KOPT-K1 (cell line): ENCODE measurements around the gene PLXNA2.

Experiments used
- H3K27ac ChIP-seq: fragments of 200-600 bp; sonication (generic); 2 replicates; pipeline ENCODE4 v1.5.1; 2016; ENCODE audit warnings: antibody characterized with exemption, mild to moderate bottlenecking, low read depth, low read length; ENCODE audit not compliant: poor library complexity, severe bottlenecking
- H3K36me3 ChIP-seq: fragments of 200-600 bp; sonication (generic); 2 replicates; pipeline ENCODE4 v1.5.1; 2017; ENCODE audit warnings: antibody characterized with exemption, mild to moderate bottlenecking, low read length, moderate library complexity; ENCODE audit not compliant: insufficient read depth
- H3K9me3 ChIP-seq: fragments of 200-600 bp; sonication (generic); 2 replicates; pipeline ENCODE4 v1.5.1; 2017; ENCODE audit warnings: antibody characterized with exemption, low read length, mild to moderate bottlenecking; ENCODE audit not compliant: insufficient read depth, poor library complexity, severe bottlenecking

Gene PLXNA2

DNA sequence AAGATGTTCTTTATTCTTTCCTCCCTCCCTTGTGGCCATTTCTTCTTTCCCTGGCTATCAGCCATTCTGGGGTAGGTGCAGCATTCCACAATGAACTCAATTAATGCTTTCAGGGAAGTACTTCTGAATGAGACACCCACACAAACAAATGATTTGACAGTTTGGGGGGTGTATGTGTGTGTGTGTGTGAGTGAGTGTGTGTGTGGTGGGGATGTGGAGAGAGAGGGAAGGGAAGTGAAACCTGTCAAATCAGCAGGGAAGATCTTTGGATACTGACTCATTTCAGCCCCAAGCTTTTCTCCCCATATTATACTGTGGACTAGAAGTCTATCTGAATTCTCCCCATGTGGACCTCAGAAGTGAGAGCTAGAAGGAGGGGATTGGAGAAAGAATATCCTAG is 178.3 kb downstream of the PLXNA2 start:
- no peak overlapping the region for H3K27ac ChIP-seq
- no peaks in the 10 kb centered on the region for H3K36me3 ChIP-seq
- H3K9me3 ChIP-seq, result no peaks in the 10 kb centered on the region

DNA sequence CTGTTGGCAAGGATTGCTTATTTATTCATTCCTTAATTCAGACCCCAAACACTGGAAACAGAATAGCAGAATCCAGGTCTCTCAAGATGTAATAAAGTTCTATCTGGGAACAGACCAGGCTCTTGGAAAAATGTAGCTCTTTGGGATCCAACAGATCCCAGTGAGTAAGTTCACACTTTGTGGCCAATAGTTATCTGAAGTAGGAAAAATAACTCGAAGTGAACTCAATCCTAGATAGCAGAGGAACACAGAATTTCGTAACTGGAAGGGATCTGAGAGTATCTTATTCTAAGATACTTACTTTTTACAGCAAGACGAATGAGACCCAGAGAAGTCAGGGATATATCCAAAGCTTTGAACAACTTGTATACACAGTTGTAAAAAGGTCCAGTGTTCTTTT is 182.6 kb downstream of the PLXNA2 start:
- H3K27ac ChIP-seq, result no peak overlapping the region
- no peaks in the 10 kb centered on the region for H3K36me3 ChIP-seq
- H3K9me3 ChIP-seq, result no peaks in the 10 kb centered on the region

DNA sequence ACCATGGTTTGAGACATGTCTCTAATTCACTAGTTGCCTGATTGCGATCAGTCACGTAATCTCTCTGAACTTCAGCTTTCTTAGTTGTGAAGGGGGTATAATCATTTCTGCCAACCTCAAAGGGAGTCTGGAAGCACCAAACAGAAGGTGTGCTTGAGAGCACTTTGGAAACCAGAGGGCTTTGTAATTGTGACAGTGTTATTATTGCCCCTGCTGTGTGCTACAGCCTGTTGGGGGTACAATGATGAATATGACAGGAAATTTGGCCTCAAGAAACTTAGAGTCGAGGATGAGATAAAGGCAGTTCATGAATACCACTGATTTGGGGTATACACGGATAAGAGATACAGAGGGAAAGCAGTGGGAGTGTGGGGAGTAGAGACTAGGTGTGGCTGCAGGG is 183.1 kb downstream of the PLXNA2 start:
- Histone ChIP-seq H3K36me3 (no peaks in the 10 kb centered on the region), H3K9me3 (no peaks in the 10 kb centered on the region), H3K27ac (no peak overlapping the region)

DNA sequence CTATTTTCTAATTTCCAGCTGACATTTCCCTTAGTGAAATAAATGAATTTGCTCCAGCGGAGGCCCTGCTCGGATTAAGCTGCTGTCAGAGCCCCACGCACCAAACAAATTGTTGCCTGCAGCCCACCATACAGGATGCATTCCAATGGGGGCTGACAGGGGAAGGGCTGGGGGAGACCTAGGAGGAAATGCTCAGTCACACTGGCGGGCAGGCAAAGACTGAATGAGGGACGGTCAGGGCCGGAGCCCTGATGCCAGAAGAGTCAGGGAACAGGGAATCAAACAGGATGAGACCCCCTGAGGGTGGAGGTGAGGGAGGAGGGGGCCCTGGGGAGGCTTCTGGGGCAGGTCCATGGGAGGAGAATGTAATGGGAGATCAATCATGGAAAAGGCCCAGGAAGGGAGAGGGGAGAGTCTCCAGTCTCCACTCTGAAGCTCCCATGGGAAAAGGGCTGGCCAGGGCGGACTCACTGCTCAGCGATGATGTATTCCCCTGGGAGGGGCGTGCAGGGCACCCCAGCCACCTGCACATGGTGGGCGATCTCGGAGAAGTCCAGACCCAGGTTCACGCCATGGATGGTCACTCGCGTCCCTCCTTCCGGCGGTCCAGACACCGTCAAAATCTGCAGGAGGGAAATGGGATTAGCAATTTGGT is 183.8 kb downstream of the PLXNA2 start:
- Histone ChIP-seq H3K27ac (no peak overlapping the region), H3K9me3 (no peaks in the 10 kb centered on the region), H3K36me3 (no peaks in the 10 kb centered on the region)

DNA sequence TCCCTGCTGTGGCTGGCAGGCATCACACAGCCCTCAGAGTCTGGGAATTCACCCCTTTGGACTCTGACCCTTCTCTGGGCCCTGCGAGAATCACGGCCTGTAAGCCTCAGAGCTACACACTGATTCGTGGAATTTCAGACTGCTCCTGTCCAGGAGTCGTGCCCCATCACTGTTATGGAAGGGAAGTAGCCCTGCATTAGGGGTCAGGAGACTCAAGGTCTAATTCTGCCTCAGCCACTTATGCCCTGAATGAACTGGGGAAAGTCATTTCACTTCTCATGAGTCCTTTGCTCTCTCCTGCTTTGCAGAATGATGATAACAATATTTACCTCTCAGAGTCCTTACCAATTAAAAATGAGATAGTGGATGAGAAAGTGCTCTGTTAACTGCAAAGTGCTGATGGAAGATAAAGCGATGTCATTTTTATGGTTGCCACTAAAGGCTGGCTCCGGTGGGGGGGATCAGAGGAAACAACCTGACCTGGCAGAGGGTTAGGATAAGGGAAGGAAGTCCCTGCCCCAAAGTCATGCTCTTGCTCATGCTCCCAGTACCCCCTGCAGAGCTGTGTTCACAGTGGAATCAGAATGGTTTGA is 184.7 kb downstream of the PLXNA2 start:
- Histone ChIP-seq H3K27ac (no peak overlapping the region), H3K9me3 (no peaks in the 10 kb centered on the region), H3K36me3 (no peaks in the 10 kb centered on the region)

DNA sequence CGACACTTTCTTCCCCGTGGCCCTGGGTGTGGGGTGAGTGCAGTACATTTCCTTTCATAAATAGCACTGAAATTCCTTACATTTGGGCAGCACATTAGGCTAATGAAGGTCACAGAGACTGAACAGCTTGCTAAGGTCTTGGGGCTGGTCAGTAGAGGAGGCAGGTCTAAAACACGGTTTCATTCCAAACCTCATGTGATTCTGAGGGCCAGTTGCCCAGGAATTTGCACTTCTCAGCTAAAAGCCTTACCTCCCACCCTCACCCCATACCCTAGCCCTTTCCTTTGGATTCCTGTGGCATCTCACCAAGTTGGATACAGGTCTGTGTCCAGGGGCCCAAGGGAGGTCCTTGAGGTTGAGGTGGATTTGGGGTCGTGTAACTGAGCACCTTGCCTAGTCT is 185.4 kb downstream of the PLXNA2 start:
- no peak overlapping the region for H3K27ac ChIP-seq
- no peaks in the 10 kb centered on the region for H3K36me3 ChIP-seq
- H3K9me3 ChIP-seq, result no peaks in the 10 kb centered on the region

DNA sequence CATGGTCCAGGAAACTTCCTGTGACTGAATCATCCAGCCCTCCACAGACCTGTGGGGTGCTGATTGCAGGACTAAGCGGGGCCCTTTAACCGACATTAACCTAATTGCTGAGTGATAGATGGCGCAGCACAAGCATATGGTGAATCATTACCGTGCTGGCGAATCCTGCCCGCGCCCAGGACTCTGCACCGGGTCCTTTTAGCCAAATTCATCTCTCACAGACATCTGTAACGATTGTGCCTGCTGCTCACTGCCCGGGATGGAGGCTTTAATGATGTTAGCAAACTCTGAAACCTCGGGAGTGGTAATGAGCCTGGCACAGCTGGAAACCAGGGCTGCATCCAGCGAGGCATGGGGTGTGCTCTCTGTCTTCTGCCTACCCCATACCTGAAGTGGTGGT is 185.9 kb downstream of the PLXNA2 start:
- Histone ChIP-seq H3K36me3 (no peaks in the 10 kb centered on the region), H3K9me3 (no peaks in the 10 kb centered on the region), H3K27ac (no peak overlapping the region)

DNA sequence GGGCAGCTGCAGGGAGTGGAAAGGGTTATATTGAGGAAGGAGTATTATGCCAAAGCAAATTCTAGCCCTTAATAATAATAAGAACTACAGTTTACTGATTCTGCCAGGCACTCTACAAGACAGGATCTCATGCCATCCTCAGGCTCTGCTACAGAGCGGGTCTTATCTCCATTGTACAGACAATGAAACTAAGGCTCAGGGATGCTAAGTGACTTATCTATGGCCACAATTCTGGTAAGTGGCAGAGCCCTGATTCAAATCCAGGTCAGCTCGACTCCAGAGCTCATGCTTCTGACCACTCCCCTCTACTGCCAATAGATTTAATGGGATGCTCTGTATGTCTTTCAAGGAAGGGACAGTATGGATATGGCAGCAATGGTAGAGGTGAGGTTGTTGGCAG is 187.1 kb downstream of the PLXNA2 start:
- Histone ChIP-seq H3K36me3 (no peaks in the 10 kb centered on the region), H3K27ac (no peak overlapping the region), H3K9me3 (no peaks in the 10 kb centered on the region)

DNA sequence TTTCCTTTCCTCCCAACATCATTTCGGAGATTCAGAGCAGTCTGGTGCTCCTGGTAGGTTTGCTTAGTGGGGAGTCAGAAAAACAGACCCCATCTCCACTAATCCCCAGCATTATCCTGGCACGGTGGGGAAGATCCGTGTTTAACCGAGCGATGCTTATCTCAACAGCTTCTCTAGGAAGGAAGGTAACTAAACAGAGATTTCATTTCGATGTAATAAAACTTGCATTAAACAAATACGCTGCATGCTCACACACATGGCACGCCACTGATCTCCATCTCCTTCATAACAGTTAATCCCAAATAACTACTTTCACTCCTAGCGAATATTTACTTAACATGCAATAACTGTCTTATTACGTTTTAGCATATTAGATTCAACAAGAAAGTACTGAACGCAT is 188.6 kb downstream of the PLXNA2 start:
- Histone ChIP-seq H3K27ac (no peak overlapping the region), H3K9me3 (no peaks in the 10 kb centered on the region), H3K36me3 (no peaks in the 10 kb centered on the region)

DNA sequence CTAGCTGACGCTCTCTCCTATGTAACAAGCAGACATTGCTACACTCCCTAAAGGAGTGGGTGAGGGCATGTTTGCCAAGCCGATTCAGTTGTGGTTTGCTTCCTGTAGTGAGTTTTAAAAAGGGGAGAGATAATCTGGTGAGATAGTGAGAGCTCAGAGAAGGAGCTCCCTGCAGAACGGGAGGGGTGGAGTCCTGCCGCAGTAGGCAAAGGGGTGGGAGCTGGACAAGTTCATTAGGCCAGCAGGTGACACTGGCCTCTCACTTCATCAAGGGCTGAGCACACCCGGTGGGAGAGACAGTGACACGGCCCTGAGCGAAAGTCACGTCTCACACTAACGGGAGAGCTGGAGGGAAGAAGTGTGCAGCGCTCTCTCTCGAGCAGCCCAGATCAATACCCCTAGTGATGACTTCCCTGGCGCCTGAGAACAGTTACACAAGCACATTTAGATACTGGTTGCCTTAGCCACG is 189.2 kb downstream of the PLXNA2 start:
- Histone ChIP-seq H3K9me3 (no peaks in the 10 kb centered on the region), H3K36me3 (no peaks in the 10 kb centered on the region), H3K27ac (no peak overlapping the region)

DNA sequence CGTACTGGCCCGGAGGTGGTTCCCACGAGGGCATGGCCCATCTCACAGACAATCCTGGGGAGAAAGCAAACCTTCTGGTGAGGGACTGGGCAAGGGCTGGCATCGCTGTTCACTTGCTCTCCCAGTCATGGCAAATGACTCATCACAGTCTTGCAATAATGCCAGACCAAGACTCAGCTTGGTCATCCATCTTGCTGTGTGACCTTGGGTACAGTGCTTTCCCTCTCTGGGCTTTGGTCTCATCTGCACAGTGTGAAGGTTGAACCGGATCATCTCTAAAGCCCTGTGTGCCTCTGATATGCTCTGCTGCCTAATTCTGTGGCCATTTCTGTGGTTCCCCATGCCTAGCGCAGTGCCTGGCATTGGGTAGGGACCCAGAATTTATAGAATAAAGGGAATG is 189.7 kb downstream of the PLXNA2 start:
- H3K27ac ChIP-seq, result no peak overlapping the region
- H3K36me3 ChIP-seq, result no peaks in the 10 kb centered on the region
- H3K9me3 ChIP-seq, result no peaks in the 10 kb centered on the region

DNA sequence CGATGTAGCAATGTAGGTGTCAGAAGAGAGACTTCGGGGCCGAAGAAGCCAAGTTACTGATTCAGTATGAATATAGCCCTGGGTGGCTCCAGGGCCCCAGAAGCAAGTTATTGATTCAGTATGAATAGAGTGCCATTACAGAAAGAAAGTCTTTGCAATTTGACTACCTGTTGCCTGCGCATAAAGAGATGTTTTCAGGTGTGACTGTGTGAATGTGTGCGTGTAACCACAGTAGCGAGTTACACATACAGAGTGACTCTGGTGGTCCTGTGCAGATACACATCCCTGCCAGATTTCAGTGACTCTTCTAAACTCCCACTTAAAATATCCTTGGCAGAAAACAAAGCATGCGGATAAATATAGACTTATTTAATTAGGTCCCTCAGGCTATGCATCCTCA is 190.5 kb downstream of the PLXNA2 start:
- Histone ChIP-seq H3K9me3 (no peaks in the 10 kb centered on the region), H3K27ac (no peak overlapping the region), H3K36me3 (no peaks in the 10 kb centered on the region)

DNA sequence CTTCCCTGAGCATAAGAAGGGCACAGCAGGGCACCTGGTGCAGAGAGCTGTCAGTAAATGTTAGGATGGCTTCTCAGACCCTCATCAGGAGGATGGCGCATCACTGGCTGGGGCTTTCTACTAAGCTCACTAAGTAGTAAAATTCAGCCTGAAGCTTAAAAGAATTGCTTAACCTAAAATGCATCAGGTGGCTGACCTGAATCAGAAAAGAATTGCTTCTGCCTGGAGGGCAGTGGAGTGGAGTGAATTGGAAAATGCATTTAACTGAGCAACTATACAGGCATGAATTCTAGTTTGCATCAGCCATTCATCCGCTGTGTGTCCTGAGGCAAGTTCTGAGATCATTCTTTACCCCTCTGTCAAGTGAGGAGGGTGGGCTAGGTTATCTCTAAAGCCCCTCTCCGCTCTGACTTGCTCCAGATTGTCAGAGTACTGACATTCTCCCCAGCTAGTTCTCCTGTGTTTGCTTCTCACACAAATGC is 191.2 kb downstream of the PLXNA2 start:
- Histone ChIP-seq H3K9me3 (no peaks in the 10 kb centered on the region), H3K27ac (no peak overlapping the region), H3K36me3 (no peaks in the 10 kb centered on the region)

DNA sequence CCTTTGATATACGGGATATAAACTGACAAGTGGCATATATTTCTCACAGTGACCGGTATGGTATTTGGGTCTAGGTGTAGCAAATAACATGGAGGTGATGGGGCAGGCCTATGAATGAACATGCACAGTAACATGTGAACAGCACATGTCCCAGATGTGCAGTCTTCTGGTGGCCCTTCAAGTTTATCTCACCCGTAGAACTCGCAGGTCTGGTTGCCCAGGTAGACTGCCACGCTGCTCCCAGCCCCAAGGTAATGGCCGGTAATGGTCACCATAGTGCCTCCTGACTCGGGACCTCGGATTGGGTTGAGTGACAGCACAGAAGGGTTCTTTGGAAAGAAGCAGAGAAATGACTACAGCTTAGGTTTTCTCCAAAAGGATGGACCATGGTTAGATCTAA is 192.0 kb downstream of the PLXNA2 start:
- no peaks in the 10 kb centered on the region for H3K36me3 ChIP-seq
- H3K9me3 ChIP-seq, result no peaks in the 10 kb centered on the region
- no peak overlapping the region for H3K27ac ChIP-seq

DNA sequence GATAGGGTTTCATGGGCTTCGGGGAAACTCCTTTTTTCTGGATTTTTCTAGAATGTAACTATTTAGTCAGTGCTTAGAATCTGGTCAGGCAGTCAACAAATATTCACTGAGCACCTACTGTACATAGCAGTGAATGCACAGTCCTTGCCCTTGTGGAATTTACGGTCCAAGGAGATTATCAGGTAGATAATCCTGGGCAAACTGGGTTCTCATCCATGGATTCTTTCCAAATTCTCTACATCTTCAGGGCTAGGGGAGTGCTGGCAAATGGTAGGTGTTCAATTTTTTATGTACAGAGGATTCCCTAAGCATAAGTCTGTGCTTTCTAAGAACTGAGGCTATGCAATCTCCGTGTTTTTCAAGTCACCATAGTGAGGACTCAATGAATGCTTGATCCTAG is 192.5 kb downstream of the PLXNA2 start:
- Histone ChIP-seq H3K36me3 (no peaks in the 10 kb centered on the region), H3K27ac (no peak overlapping the region), H3K9me3 (no peaks in the 10 kb centered on the region)

DNA sequence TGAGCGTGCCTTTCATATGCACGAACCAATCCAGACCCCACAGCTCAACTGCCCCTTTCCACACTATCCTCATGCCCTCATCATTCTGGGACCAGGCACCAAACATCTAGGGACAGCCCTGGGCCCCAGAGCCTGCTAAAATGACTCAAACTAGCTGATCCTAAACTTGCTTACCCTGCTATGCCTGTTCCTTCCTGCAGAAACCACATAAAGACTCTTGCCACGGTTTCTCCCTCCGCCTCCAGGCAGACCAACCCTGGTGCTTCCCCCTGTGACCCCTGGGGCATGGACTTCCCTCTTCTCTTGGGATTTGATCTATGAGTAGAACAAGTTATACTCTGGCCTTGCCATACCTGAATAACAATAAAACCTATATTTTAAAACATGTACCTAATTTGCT is 195.3 kb downstream of the PLXNA2 start:
- H3K36me3 ChIP-seq, result no peaks in the 10 kb centered on the region
- H3K9me3 ChIP-seq, result no peaks in the 10 kb centered on the region
- H3K27ac ChIP-seq, result no peak overlapping the region
